Vagina (tissue), 2 donors: ENCODE data around the gene SHTN1.

Experiments used
- POLR2A ChIP-seq, 2 donors: fragments of 450-650 bp; IDR thresholded peaks; one replicate each; pipeline ENCODE4 v1.6.1; 2017; ENCODE audit warnings: antibody characterized with exemption in 2 of 2, mild to moderate bottlenecking in 2 of 2, moderate library complexity in 2 of 2
- POLR2AphosphoS5 ChIP-seq, 2 donors: sonication (generic); formaldehyde crosslinking; IDR thresholded peaks; one replicate each; pipeline ENCODE4 v1.9.0; 2017; ENCODE audit warnings: antibody characterized with exemption in 2 of 2, mild to moderate bottlenecking in 2 of 2, low read depth in 1 of 2; ENCODE audit not compliant: insufficient read depth in 1 of 2
- TF ChIP-seq, protein P1 (sequence below), 3 experiments: fragments of 450-650 bp in 2 of 3; fragments of 200-600 bp in 1 of 3; sonication (generic) in 1 of 3; IDR thresholded peaks; one replicate each; pipeline ENCODE4 v1.5.1; 2017 to 2019; ENCODE audit warnings: antibody characterized with exemption in 3 of 3, mild to moderate bottlenecking in 2 of 3, moderate library complexity in 2 of 3

GRCh38 chr10:116853287-116853686 lies 151.7 kb downstream of the SHTN1 start:
- TF ChIP-seq, protein P1, sequence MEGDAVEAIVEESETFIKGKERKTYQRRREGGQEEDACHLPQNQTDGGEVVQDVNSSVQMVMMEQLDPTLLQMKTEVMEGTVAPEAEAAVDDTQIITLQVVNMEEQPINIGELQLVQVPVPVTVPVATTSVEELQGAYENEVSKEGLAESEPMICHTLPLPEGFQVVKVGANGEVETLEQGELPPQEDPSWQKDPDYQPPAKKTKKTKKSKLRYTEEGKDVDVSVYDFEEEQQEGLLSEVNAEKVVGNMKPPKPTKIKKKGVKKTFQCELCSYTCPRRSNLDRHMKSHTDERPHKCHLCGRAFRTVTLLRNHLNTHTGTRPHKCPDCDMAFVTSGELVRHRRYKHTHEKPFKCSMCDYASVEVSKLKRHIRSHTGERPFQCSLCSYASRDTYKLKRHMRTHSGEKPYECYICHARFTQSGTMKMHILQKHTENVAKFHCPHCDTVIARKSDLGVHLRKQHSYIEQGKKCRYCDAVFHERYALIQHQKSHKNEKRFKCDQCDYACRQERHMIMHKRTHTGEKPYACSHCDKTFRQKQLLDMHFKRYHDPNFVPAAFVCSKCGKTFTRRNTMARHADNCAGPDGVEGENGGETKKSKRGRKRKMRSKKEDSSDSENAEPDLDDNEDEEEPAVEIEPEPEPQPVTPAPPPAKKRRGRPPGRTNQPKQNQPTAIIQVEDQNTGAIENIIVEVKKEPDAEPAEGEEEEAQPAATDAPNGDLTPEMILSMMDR (IDR thresholded peaks at IDR 0.05), result no peak
- TF ChIP-seq POLR2AphosphoS5 (IDR thresholded peaks at IDR 0.05; ENCODE audit: insufficient read depth in 1 of 2, low read depth in 1 of 2), result no peak
- TF ChIP-seq POLR2A (IDR thresholded peaks at IDR 0.05), result no peak
